ENCODE data around the gene PRDX4. TPM values are rescaled to one million over a fixed set of nuclear protein-coding genes. Genes with fewer than 3 reads are reported as not detected.

Gene PRDX4
- total RNA-seq (2022) (129 and 132 TPM in 2 replicates), Bru-seq, nascent RNA (percentile 79 among the genes with signal in this experiment), BruChase-seq, experiment 1, labeled RNA remaining after a 6-hour chase (percentile 75 among the genes with signal in this experiment), BruChase-seq, experiment 2, labeled RNA remaining after a 2-hour chase (percentile 59 among the genes with signal in this experiment)
- long read RNA-seq, transcript PRDX4-202 (7 exons, 1,005 nt) = major isoform, 385 of 400 reads
- long read RNA-seq, partial matches to known transcripts = 6 of 400 reads
- long read RNA-seq, other reads (novel, unspliced or antisense) = 9 of 400 reads

DNA sequence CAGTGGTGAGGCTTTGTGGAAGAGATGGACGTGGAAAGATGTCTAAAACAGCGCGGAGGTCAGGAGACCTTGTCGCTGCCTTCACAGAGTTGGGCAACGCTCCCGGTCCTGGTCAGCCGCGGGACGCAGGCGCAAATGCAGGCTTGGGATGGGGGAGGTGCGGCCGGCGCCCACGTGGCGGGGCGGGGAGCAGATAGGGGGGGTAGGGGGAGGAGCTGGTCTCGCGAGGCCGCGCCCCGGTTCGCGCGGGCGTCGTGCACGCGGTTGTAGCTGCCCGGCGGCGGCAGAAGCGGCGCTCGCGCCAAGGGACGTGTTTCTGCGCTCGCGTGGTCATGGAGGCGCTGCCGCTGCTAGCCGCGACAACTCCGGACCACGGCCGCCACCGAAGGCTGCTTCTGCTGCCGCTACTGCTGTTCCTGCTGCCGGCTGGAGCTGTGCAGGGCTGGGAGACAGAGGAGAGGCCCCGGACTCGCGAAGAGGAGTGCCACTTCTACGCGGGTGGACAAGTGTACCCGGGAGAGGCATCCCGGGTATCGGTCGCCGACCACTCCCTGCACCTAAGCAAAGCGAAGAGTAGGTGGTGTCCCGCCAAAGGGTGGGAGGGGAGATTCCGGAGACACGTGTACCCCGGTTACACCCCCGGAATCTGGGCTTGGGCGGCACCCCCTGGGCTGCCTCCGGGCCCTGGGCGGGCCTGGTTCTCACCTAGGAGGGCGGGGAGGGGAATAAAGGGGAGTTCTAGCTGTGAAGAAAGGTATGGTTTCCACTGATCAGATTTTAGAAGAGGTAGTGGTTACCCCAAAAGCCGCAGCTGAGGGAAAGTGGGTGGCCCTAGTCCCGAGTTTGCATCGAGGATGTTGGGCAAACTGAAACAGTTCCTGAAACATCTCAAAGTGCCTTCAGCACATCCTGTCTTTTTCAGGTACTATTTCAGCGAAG, at the start of gene PRDX4:
Gene PRDX4, plus strand, starts transcription at position 255 of the 939 bp plus-strand sequence. Its CDS starts 78 bp downstream, at position 333.
- H3K4me3 Mint-ChIP-seq (ENCODE audit: low read depth, unreplicated experiment) = peak within 1 kb of the TSS; percentile 82
- peaks cover 28% of the 10 kb centered on the region for H3K36me3 Mint-ChIP-seq (ENCODE audit: insufficient read depth, unreplicated experiment)
- no peaks in the 10 kb centered on the region for H3K4me1 Mint-ChIP-seq (ENCODE audit: low read depth, unreplicated experiment)
- H3K27ac Mint-ChIP-seq (ENCODE audit: unreplicated experiment) = peak within 1 kb of the TSS; percentile 47
- BruUV-seq (replicated peaks) = no TSS peak
- intact Hi-C loops (cut with micrococcal nuclease; ENCODE audit: unreplicated experiment) = no loop called here
- no peak for TF ChIP-seq CTCF (IDR thresholded peaks at IDR 0.05; ENCODE audit: unreplicated experiment)
- H3K27me3 Mint-ChIP-seq (ENCODE audit: unreplicated experiment) = no peaks in the 10 kb centered on the region
- peak; percentile 90 for DNase-seq
- no peaks in the 10 kb centered on the region for H3K9me3 Mint-ChIP-seq (ENCODE audit: low read depth, unreplicated experiment)
- CTCF ChIA-PET = no interaction called here

- TF ChIP-seq CTCF (IDR thresholded peaks at IDR 0.05; ENCODE audit: unreplicated experiment) = no peak
- Mint-ChIP-seq H3K4me3 (ENCODE audit: low read depth, unreplicated experiment) (no peak overlapping the region), H3K27me3 (ENCODE audit: unreplicated experiment) (peaks cover 24% of the 10 kb centered on the region), H3K4me1 (ENCODE audit: low read depth, unreplicated experiment) (no peaks in the 10 kb centered on the region), H3K36me3 (ENCODE audit: insufficient read depth, unreplicated experiment) (no peaks in the 10 kb centered on the region), H3K27ac (ENCODE audit: unreplicated experiment) (no peak overlapping the region), H3K9me3 (ENCODE audit: low read depth, unreplicated experiment) (peaks cover 2% of the 10 kb centered on the region)
- intact Hi-C loops (cut with micrococcal nuclease; ENCODE audit: unreplicated experiment) = no loop called here
- CTCF ChIA-PET = no interaction called here
- BruUV-seq (replicated peaks) = no TSS peak
- no peak for DNase-seq
Observed at GRCh38 chrX:23621621-23622265, 45.5 kb upstream of the PRDX4 start.

DNA sequence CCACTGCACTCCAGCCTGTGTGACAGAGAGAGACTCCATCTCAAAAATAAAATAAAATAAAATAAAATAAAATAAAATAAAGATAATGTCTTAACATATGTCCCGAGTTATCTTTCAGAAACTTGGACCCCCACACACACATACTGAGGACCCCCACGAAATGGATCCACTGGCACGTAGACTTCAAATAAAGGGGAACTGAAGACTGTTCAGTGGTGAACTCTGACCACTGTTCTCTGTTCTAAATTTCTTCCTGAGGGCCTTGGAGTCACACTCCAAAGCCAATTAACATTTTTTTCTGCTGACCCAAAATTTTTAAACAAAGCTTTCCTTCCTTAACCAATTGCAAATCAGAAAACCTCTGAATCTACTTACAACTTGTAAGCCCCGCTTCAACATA, 43.5 kb upstream of the PRDX4 start:
- CTCF ChIA-PET = no interaction called here
- no peaks in the 10 kb centered on the region for H3K36me3 Mint-ChIP-seq (ENCODE audit: insufficient read depth, unreplicated experiment)

More for the DNA sequence above, 43.5 kb upstream of the PRDX4 start:
- no TSS peak for BruUV-seq (replicated peaks)
- intact Hi-C loops (cut with micrococcal nuclease; ENCODE audit: unreplicated experiment) = no loop called here
- Mint-ChIP-seq H3K27me3 (ENCODE audit: unreplicated experiment) (peaks cover 24% of the 10 kb centered on the region), H3K4me3 (ENCODE audit: low read depth, unreplicated experiment) (no peak overlapping the region), H3K27ac (ENCODE audit: unreplicated experiment) (no peak overlapping the region), H3K4me1 (ENCODE audit: low read depth, unreplicated experiment) (no peaks in the 10 kb centered on the region), H3K9me3 (ENCODE audit: low read depth, unreplicated experiment) (peaks cover 2% of the 10 kb centered on the region)
- DNase-seq = no peak
- no peak for TF ChIP-seq CTCF (IDR thresholded peaks at IDR 0.05; ENCODE audit: unreplicated experiment)

Measured in Calu3 (cell line).